ENCODE measurements around the gene NR6A1.
"Not testable (repeated sequence)": the region's sequence is repeated elsewhere in the genome, so short reads cannot be mapped to it uniquely, and the experiment has no call there.

The NR6A1 gene

DNA sequence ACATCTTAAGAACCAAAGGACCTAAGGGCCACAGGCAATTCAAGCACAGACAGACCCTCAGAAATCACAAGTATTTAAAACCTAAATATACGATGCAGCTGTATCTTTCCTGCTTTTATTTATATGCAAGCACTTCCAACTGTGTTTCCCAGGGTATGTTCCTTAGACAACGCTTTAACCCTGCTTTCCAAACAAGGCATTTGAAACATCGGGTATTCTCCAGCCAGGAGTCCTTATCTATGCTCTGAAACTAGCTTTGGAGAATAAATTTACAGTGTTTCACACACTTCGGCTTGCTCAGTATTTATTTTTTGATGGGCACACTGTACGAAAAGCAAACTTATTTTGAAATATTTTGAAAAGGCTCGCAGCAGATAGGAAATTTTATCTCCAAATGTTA is 13.5 kb downstream of the NR6A1 start:
- DNase-seq, result no peak

DNA sequence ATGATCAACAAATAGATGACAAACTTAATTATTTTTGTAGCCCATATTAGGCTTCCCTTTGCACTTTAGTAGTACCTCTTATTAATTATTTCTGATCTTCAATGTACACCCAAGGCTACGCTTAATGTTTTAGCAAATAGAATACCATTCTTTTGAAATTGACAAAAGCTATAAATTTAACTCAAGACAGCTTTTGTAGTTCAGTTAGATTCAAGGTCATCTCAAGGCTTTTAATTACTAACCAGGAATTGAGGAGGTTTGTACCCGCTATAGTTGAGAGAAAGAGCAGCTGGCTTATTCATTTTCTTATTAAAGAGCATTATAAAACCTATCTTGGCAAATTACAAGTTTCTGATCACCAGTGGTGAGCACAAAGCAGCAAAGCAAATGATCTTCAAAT is 15.1 kb downstream of the NR6A1 start:
- no peak for DNase-seq

DNA sequence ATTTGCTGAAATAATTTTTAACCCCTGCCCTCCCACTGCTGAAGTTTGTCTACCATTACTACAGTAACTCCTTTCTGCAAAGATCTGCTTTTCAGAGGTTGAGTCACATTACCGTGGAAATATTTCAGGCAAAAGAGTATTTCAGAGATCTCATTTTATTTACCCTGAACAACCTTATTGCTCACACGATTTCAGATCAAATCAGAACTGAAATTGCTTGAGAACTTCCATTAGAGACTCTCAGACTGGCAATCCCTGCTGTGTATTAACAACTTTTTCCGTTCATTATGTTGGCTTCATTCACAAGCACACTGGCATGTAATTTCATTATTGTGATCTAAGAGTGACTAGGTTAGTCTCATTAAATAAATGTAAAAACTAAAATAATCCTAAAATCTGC is 16.1 kb downstream of the NR6A1 start:
- no peak for DNase-seq

DNA sequence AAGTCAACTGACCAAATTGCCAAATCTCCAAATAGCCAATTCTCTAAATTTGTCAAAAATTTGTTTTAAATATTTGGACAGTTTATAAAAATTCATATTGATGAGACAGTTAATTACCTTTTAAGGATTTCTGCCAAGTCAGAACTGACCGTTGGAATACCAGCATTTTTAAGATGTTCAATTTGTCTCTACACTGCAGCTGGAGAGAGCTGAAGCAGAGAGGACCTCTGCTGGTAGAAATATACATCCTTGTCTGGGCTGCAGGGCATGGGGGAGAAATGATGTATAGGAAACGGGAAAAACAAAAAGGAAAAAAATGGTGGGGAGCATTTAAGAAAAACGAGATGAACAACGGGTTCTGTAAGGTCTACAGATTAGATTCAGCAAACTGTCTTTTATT is 16.8 kb downstream of the NR6A1 start:
- no peak for DNase-seq

DNA sequence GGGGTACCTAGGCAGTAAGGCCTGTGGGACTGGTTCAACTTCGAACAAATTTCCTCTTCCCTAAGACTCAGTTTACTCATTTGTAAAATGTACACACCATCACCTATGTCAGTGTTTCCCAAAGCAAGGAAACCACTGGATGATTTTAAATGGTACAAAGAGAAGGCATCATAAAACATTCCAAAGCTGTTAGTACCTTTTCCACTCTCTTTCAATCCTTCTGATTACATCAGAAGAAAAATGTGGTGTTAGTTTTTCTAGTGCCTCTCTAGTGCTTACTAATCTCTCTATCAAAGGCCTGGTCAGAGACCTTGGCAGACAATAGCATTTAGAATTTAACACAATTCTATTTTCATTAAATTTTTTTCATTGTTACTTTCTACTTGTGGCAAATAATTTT is 18.1 kb downstream of the NR6A1 start:
- DNase-seq, result no peak

DNA sequence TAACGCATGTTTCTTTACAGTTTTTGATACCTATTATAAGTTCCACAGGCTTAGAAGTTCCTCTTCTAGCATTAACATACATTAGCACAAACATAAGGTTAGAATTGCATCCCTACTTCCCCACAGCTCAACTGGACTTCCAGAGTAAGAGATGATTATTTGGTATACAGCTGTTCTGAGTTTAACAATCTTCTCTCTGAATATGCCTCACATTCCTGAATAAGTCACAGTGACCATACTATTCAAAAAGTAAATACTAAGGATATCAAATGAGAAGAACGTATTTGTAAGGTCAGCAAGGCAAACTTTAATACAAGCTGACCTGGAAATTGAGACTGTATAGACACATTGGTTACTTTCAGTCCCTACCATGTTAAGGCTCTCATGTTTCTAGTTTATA is 21.3 kb downstream of the NR6A1 start:
- DNase-seq, result no peak

DNA sequence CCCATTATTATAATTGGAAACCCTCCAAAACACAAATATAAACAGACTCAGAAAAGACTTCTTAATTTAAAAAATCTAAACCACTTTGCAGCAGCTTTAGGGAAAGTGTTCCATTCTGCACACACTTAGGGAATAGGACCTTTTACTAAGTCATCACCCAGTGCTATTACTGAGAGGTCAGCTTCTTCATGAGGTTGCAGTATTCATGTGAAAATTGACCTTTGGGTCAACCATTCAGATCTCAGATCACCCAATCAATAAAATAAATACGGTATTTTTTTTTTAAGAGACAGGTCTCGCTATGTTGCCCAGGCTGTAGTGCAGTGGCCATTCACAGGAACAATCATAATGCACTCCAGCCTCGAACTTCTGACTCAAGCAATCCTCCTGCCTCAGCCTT is 21.8 kb downstream of the NR6A1 start:
- DNase-seq, result no peak

DNA sequence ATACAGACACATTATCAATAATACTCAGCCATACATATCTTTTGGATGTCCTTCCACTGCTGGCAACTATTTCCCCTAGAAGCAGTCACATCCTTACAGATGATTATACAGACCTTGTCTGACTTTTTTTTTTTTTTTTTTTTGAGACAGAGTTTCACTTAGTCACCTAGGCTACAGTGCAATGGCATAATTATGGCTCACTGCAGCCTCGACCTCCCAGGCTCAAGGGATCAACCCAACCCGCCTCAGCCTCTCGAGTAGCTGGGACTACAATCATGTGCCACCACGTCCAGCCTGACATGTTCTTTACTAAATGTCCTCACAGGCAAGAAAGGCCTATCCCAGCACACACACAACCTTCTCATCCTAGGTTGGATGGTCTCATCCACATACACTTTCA is 24.0 kb downstream of the NR6A1 start:
- DNase-seq, result no peak

DNA sequence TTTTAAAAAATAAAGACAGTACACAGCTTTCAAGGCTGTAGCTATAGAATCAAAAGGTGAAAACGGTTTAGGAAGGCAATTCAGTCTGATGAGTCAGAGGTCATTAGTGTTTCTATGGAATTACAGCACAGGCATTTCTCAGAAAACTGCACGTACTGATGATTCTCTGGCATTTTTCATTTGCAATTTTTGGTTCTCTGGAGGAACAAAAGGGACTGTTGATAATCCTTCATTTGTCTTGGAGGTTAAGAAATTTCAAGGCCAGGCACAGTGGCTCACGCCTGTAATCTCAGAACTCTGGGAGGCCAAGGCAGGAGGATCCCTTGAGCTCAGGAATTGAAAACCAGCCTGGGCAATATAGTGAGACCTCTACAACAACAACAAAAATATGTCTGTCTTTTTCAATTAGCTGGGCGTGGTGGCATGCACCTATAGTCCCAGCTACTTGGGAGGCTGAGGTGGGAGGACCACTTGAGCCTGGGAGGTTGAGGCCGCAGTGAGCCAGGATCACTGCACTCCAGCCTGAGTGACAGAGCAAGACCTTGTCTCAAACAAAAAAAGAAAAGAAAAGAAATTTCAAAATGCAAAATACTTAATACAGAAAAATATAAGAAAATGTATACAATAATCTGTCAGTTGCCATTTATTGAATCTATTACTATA is 27.3 kb downstream of the NR6A1 start:
- no peak for DNase-seq

DNA sequence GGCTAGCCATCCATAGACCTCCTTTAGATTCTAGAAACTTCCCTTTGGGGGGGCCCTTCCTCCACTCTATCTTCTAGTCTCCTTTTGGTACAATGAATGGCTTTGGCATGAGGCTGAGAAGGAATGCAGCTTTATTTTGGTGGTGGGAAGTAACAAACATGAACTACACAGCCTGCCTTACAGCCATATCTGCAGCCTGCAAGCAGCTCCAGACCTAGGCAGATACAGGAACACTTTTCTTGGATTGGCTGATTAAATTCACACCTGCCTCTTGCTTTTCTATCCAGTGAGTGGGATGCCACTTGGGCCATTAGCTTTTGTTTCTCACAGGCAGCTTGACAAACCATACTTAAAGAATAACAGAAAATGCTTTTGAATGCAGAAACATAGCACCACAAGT is 28.2 kb downstream of the NR6A1 start:
- no peak for DNase-seq

DNA sequence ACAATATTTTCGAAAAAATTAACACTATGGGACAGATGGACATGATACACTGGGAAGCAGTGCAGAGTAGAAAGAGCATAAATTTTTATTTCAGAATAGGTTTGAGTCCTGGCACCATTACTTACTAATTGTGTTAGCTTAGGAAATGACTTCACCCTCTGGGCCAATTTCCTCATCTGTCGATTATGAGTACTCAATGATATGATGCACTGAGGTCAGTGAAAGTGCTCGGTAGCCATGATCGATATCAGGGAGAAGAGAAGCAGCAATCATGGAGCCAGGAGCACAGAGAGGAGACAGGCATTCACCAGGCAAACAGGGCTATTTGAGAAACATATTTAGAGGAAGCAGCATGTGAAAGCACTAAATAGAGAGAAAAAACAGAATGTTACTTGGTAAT is 29.4 kb downstream of the NR6A1 start:
- DNase-seq, result no peak

DNA sequence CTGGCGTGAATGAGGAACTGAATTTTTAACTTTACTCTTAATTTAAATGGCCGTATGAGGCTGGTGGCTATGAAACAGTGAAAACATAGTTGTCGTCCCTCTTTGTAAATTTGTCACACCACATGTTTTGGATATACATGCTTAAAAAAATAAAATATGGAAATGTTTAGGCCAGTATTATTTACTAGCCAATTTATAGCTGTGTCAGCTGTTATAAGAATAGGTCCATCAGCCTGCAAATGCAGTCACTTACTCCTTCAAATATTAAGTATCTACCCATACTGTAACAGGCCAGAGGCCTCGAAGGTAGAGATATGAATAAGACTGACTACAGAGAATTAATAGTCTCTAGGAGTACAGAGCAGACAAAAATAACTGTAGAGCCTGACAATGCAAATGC is 30.0 kb downstream of the NR6A1 start:
- no peak for DNase-seq

DNA sequence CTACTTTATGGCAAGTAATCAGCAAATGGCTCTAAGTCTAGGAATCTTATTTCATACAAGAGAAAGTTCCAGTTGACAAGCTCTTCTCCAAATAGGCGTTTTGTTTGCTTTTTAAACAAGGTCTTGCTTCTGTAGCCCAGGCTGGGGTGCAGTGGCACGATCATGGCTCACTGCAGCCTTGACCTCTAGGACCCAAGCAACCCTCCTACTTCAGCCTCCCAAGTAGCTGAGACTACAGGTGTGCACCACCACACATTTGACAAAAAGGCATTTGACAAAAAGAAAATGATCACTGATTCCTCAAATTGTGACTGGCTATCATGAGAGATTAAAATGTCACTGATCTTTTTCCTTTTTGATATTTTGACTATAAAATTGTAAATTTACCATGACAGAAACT is 31.8 kb downstream of the NR6A1 start:
- no peak for DNase-seq

DNA sequence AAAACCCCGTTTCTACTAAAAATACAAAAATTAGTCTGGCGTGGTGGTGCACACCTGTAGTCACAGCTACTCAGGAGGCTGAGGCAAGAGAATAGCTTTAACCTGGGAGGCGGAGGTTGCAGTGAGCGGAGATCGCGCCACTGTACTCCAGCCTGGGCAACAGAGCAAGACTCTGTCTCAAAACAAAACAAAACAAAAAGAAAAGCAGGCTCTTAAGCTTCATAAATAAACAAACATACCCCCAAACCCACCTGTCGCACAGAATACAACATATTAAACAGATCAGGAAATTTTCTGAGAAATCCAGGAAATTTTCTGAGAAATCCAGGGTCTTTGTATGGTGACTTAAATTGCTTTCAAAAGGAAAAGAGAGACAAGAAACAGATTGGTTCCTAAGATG is 33.0 kb downstream of the NR6A1 start:
- not testable (repeated sequence) for DNase-seq

DNA sequence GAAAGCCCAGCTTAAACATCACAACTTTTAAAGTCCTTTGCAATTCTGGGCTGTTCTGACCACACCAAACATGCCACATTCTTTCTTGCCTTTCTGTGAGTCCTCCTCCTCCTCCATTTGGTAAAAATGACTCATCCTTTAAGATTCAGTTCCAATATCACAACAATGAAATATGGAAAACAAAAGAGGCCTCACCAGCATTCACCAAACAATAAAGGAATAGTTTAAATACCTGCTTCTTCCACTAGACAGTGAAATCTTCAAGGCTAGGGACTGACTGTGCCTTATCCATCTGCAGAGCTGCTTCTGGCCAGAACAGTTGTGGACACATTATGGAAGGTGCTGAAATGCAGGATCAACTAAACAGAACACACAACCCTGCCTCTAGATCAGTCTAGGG is 36.0 kb downstream of the NR6A1 start:
- DNase-seq, result no peak

DNA sequence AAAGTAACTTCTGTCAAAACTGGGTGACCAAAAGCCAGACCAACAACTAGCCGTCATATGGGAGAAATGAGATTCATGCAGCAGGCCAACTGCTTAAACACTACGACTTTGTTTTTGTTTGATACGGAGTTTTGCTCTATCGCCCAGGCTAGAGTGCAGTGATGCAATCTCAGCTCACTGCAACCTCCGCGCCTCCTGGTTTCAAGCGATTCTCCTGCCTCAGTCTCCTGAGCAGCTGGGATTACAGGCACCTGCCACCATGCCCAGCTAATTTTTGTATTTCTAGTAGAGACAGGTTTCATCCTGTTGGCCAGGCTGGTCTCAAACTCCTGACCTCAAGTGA is 36.4 kb downstream of the NR6A1 start:
- DNase-seq, result not testable (repeated sequence)

DNA sequence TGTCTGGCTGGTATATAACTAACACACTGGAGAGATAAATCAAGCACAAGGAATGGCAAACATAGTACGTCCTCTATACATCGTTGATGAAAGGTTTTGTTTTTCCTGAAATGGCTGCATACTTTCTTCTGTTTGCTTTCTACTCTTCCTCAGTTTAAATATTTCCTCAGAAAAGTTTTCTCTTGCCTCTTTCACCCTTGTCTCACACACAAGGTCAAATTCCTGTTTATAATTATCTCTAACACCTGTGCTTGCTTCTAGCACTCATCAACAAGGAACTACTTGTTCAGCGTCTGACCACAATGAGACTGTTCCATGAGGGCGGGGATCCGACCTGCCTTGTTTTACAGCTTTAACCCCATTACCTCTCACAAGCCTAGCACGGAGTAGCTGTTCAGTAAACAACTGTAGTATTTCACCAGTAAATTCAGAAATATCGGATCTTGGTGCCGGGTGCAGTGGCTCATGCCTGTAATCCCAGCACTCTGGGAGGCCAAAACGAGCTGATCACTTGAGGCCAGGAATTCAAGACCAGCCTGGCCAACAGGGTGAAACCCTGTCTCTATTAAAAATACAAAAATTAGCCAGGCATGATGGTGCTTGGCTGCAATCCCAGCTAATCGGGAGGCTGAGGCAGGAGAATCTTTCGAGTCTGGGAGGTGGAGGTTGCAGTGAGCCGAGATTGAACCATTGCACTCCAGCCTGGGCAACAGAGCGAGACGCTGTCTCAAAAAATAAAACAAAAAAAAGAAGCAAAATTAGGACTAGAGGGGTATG is 37.0 kb downstream of the NR6A1 start:
- no peak for DNase-seq

DNA sequence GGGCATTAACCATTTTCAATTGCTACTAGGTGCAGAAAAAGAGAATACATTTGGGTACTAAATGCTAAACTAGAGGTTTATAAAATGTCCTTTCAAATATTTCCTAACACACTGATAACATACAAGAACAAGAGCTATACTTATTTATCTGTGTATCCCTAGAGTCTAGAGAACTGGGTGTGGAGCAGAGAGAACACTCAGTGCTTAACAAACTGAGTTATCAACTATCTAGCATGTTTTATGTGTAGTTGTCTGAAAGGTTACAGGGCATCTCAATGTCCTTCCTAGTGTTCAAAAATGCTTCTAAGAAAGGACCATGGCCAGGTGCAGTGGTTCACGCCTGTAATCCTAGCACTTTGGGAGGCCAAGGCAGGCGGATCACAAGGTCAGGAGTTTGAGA is 40.3 kb downstream of the NR6A1 start:
- DNase-seq, result no peak

DNA sequence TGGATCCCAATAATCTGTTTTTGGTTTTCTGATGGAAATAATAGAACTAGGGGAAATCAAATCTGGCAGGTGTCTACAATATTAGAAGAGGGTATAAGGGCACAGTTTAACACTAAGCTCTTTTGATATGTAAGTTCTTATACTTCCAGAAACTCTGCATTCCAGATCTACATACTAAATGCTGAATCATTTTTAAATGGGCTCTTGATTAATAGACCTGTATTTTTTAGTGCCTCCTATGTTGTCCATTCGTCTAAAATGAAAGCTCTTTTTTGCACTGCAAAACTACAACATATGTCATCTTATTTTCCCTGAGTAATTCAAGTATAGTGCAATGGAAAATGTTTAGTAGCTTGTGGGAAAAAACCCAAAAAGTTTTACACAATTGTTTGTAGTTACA is 44.2 kb downstream of the NR6A1 start:
- no peak for DNase-seq

DNA sequence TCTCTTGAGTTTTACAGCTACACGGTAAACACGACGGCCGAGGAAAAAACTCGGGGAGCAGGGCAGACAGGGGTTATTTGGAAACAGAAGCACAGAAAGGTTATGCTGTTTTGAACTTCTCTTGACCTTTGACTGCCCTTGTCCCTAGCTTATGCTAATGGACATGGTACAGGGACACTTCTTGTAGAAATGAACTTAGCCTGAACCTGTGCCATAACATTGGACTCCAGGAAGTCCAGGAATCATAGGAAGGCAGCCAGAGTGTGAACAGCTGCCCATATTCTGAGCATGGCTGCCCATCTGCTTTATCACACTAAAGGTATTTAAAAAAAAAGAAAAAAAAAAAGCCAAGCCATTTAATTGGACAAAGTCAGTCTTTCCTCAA is 46.1 kb downstream of the NR6A1 start:
- no peak for DNase-seq

DNA sequence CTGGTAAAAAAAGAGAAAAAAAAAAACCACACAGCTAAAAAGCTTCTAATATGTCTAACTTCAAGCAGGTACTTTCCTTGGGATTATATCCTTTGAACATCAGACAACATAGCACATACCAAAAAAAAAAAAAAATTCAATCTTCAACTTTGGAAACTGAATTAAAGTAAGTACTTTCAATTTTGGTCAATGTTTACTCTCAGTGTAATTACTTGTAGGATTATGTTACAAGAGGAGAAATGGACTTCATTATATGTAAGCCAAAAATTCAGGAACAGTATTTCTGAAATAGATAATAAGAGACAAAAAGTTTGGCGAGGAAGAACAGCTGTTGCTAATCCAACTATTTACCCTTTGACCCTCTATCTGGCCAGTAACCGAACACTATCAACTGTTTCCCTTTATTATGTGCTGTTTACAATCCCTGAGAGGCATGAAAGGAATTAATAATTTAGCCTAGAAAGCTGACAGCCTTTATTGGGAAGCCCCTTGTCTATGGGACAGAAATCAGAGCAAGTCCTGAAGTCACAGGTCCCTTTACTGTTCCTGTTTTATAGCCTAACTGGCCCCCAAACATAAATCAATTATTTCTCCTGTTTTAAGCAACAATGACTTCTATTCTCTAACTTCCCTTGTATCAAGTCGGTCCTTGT is 46.6 kb downstream of the NR6A1 start:
- no peak for DNase-seq

DNA sequence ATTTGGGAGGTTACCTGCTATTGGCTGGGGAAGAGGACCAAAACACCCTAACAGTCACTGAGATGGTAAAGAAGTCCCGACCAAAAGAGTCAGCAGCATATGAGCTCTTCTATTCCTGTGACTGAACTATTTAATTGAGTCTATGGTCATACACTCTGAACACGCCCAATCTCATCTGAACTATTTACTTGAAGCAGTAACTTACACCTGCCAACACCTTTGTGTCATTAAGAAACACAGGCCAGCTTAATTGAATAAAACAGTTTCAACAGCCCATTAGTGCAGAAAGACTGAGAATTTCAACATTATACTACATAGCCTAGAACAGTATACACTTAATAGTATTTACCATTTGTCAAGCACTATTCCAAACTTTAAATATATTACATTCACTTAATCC is 47.8 kb downstream of the NR6A1 start:
- DNase-seq, result no peak

DNA sequence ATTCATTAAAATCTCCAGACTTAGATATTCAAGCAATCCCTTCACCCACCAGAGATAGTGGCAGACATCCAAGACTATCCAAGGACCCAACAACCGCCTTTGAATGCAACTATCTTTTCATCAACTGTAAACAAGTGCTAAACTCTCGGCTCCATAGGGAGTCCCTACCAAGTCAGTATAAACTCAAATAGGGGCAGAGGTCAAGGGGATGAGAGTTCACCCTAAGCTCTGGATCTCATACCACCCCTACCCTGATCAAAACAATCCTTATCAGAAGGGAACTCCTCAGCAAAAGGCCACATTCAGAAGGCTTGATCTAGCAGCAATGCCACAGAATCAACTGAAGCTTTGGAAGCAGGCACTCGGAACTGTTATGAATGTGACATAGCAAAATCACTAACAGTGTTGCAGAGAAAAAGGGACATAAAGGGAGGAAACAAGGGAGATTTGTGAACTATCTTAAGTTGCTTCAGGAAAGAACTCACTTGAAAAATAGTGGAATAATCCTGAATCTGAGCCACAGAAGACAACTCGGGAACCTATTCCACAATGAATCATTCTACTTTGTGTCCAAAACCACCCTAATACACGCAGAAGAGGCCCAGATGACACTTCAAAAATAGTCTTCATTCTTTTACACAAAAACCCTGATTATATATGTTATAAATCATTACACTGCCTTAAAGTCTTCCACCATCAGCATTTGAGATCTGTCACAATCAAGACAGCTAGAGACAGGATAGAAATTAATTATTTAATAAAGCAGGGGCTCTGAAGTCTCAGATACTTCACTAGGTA is 49.8 kb downstream of the NR6A1 start:
- DNase-seq, result no peak
